22Rv1 (cell line): Measurements from ENCODE around the gene TLCD3B.

Source experiments
- ZFX ChIP-seq: fragments of 450-650 bp; IDR thresholded peaks from 2 replicates; pipeline ENCODE4 v1.6.1; 2017; ENCODE audit warnings: antibody characterized with exemption, borderline replicate concordance
- TF ChIP-seq, protein P1 (sequence below): fragments of 450-650 bp; IDR thresholded peaks from 2 replicates; pipeline ENCODE4 v1.5.1; 2017; ENCODE audit warnings: mild to moderate bottlenecking

DNA sequence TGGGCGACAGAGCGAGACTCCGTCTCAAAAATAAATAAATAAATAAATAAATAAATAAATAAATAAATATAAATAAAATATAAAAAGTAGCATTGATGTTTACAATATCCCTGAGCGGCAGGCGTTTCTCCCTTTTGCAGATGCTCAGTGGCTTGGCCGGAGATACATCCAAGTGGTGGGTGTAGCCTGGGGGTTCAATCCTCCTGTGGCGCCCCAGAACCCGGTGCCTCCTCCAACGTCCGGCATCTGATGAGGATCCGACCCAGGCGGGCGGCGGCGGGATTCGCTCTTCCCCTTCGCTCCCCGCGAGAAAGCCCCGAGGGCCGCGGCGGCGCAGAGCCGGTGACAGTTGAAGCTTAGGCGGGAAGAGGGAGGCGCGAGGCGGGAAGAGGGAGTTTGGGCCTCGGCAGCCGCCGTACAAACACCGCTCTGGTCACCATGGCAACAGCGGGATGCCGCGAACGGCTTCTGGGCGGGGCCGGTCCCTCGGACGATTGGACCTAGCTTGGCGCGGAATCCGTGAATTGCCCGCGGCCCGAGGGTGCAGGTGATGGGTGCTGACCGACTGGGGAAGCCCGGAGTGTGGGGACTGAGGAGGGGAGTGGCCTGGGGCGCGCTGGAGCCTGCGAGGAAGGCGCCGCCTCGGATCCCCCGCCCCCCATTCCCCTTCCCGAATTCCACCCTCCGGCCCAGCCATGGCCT lies 21.8 kb upstream of the TLCD3B start:
- no peak for TF ChIP-seq ZFX
- TF ChIP-seq, protein P1, sequence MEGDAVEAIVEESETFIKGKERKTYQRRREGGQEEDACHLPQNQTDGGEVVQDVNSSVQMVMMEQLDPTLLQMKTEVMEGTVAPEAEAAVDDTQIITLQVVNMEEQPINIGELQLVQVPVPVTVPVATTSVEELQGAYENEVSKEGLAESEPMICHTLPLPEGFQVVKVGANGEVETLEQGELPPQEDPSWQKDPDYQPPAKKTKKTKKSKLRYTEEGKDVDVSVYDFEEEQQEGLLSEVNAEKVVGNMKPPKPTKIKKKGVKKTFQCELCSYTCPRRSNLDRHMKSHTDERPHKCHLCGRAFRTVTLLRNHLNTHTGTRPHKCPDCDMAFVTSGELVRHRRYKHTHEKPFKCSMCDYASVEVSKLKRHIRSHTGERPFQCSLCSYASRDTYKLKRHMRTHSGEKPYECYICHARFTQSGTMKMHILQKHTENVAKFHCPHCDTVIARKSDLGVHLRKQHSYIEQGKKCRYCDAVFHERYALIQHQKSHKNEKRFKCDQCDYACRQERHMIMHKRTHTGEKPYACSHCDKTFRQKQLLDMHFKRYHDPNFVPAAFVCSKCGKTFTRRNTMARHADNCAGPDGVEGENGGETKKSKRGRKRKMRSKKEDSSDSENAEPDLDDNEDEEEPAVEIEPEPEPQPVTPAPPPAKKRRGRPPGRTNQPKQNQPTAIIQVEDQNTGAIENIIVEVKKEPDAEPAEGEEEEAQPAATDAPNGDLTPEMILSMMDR: no peak
